Esophagus muscularis mucosa (tissue), 3 donors: ENCODE measurements around the gene KRT222.

Experiments used
- POLR2AphosphoS5 ChIP-seq, 2 donors: sonication (generic); formaldehyde crosslinking; IDR thresholded peaks; one replicate each; pipeline ENCODE4 v1.6.1; 2017; ENCODE audit warnings: antibody characterized with exemption in 2 of 2
- TF ChIP-seq, protein P1 (sequence below), 3 experiments: fragments of 200-600 bp in 2 of 3; fragments of 450-650 bp in 1 of 3; sonication (generic) in 2 of 3; IDR thresholded peaks; one replicate each; pipeline ENCODE4 v1.5.1; 2017 to 2019; ENCODE audit warnings: antibody characterized with exemption in 3 of 3, mild to moderate bottlenecking in 2 of 3, moderate library complexity in 1 of 3

DNA sequence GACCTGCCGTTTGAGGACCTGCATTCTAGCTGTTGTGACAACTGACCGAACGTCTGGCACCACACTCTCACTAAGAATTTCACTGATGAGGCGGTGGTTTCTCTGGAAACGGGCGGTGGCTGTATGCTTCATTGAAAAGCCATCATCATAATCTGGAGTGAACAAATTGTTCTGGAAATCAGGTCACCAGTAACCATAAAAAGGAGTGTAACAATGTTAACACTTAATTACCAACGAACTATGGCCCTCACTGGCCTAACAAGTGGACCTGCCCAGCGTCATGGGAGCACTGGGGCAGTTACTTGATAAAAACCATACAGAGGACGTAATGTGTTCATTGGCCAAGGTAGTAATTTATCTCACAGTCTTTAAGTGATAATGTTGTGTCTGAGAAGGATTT is 32.8 kb downstream of the KRT222 start:
- TF ChIP-seq, protein P1, sequence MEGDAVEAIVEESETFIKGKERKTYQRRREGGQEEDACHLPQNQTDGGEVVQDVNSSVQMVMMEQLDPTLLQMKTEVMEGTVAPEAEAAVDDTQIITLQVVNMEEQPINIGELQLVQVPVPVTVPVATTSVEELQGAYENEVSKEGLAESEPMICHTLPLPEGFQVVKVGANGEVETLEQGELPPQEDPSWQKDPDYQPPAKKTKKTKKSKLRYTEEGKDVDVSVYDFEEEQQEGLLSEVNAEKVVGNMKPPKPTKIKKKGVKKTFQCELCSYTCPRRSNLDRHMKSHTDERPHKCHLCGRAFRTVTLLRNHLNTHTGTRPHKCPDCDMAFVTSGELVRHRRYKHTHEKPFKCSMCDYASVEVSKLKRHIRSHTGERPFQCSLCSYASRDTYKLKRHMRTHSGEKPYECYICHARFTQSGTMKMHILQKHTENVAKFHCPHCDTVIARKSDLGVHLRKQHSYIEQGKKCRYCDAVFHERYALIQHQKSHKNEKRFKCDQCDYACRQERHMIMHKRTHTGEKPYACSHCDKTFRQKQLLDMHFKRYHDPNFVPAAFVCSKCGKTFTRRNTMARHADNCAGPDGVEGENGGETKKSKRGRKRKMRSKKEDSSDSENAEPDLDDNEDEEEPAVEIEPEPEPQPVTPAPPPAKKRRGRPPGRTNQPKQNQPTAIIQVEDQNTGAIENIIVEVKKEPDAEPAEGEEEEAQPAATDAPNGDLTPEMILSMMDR (IDR thresholded peaks at IDR 0.05) = no peak
- TF ChIP-seq POLR2AphosphoS5 (IDR thresholded peaks at IDR 0.05) = no peak
